ENCODE measurements around the gene SEMA3E.
"Not testable (repeated sequence)": the region's sequence is repeated elsewhere in the genome, so short reads cannot be mapped to it uniquely, and the experiment has no call there.

Gene SEMA3E

GRCh38 chr7:83466956-83467355 lies 182.0 kb downstream of the SEMA3E start:
- Histone ChIP-seq H3K79me2 (ENCODE audit: insufficient read depth, low read depth) (no peaks in the 10 kb centered on the region), H3K27me3 (ENCODE audit: insufficient read depth, low read depth) (no peaks in the 10 kb centered on the region), H3K4me2 (no peak overlapping the region; the same call in 1 of the 2 replicates), H3K36me3 (ENCODE audit: insufficient read depth) (no peaks in the 10 kb centered on the region), H3K9ac (no peak overlapping the region), H4K20me1 (ENCODE audit: insufficient read depth) (0 out of 2 replicates have a peak, but pooled peaks cover 3% of the 10 kb centered on the region), H3K4me3 (IDR thresholded peaks at IDR 0.05; ENCODE audit: insufficient read depth, low read depth, low read length) (no peak overlapping the region), H3K27ac (no peak overlapping the region), H2AFZ (ENCODE audit: low read depth) (no peak overlapping the region), H3K4me1 (ENCODE audit: low read depth, poor library complexity, severe bottlenecking) (no peaks in the 10 kb centered on the region)
- TF ChIP-seq, protein P1, sequence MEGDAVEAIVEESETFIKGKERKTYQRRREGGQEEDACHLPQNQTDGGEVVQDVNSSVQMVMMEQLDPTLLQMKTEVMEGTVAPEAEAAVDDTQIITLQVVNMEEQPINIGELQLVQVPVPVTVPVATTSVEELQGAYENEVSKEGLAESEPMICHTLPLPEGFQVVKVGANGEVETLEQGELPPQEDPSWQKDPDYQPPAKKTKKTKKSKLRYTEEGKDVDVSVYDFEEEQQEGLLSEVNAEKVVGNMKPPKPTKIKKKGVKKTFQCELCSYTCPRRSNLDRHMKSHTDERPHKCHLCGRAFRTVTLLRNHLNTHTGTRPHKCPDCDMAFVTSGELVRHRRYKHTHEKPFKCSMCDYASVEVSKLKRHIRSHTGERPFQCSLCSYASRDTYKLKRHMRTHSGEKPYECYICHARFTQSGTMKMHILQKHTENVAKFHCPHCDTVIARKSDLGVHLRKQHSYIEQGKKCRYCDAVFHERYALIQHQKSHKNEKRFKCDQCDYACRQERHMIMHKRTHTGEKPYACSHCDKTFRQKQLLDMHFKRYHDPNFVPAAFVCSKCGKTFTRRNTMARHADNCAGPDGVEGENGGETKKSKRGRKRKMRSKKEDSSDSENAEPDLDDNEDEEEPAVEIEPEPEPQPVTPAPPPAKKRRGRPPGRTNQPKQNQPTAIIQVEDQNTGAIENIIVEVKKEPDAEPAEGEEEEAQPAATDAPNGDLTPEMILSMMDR (conservative IDR thresholded peaks at IDR 0.05; ENCODE audit: low read depth, low read length), result no peak

GRCh38 chr7:83466187-83466923 lies 182.6 kb downstream of the SEMA3E start:
- Histone ChIP-seq H3K36me3 (ENCODE audit: insufficient read depth) (no peaks in the 10 kb centered on the region), H3K27ac (no peak overlapping the region), H3K4me2 (no peak overlapping the region; the same call in 1 of the 2 replicates), H2AFZ (ENCODE audit: low read depth) (no peak overlapping the region), H3K79me2 (ENCODE audit: insufficient read depth, low read depth) (no peaks in the 10 kb centered on the region), H4K20me1 (ENCODE audit: insufficient read depth) (0 out of 2 replicates have a peak, but pooled peaks cover 3% of the 10 kb centered on the region), H3K4me1 (ENCODE audit: low read depth, poor library complexity, severe bottlenecking) (no peaks in the 10 kb centered on the region), H3K9ac (no peak overlapping the region), H3K27me3 (ENCODE audit: insufficient read depth, low read depth) (no peaks in the 10 kb centered on the region), H3K4me3 (IDR thresholded peaks at IDR 0.05; ENCODE audit: insufficient read depth, low read depth, low read length) (no peak overlapping the region)
- TF ChIP-seq, protein P1 (conservative IDR thresholded peaks at IDR 0.05; ENCODE audit: low read depth, low read length), result no peak

DNA sequence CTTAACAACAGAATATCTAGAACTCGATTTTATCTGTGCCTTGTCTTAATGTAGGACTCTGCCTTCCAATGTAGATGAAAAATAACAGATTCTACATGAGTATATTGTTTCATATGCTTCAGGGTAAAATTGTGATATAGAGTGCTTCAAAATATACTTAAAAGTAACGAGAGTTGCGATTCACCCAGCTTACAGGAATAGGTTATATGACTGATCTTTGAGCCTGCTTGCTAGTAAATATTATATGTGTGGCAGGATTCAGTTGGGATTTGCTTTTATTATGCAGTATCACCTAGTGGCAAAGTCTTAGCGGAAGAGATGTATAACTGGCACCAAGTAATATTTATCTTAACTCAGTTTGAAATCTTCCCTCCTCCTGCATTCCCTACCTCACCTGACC lies 183.3 kb downstream of the SEMA3E start:
- no peaks in the 10 kb centered on the region for H3K36me3 ChIP-seq (ENCODE audit: insufficient read depth)
- H3K4me2 ChIP-seq, result no peak overlapping the region
- no peaks in the 10 kb centered on the region for H3K4me1 ChIP-seq (ENCODE audit: low read depth, poor library complexity, severe bottlenecking)
- H4K20me1 ChIP-seq (ENCODE audit: insufficient read depth), result 0 out of 2 replicates have a peak, but pooled peaks cover 3% of the 10 kb centered on the region
- H3K27ac ChIP-seq, result no peak overlapping the region
- H3K4me3 ChIP-seq (IDR thresholded peaks at IDR 0.05; ENCODE audit: insufficient read depth, low read depth, low read length), result no peak overlapping the region
- no peaks in the 10 kb centered on the region for H3K27me3 ChIP-seq (ENCODE audit: insufficient read depth, low read depth)
- H3K79me2 ChIP-seq (ENCODE audit: insufficient read depth, low read depth), result no peaks in the 10 kb centered on the region
- no peak overlapping the region for H2AFZ ChIP-seq (ENCODE audit: low read depth)
- H3K9ac ChIP-seq, result no peak overlapping the region
- TF ChIP-seq, protein P1 (conservative IDR thresholded peaks at IDR 0.05; ENCODE audit: low read depth, low read length), result no peak

- not testable (repeated sequence) for H3K4me2 ChIP-seq; H3K4me1 ChIP-seq (ENCODE audit: low read depth, poor library complexity, severe bottlenecking); H3K79me2 ChIP-seq (ENCODE audit: insufficient read depth, low read depth); H3K9ac ChIP-seq; H2AFZ ChIP-seq (ENCODE audit: low read depth); H3K27me3 ChIP-seq (ENCODE audit: insufficient read depth, low read depth); H4K20me1 ChIP-seq (ENCODE audit: insufficient read depth); H3K4me3 ChIP-seq (IDR thresholded peaks at IDR 0.05; ENCODE audit: insufficient read depth, low read depth, low read length); H3K36me3 ChIP-seq (ENCODE audit: insufficient read depth); H3K27ac ChIP-seq
Measured at GRCh38 chr7:83461820-83462219, 187.1 kb downstream of the SEMA3E start.

GRCh38 chr7:83459930-83460653 lies 188.8 kb downstream of the SEMA3E start:
- not testable (repeated sequence) for H3K4me2 ChIP-seq; H4K20me1 ChIP-seq (ENCODE audit: insufficient read depth); H3K9ac ChIP-seq; H3K27ac ChIP-seq; H3K79me2 ChIP-seq (ENCODE audit: insufficient read depth, low read depth); H3K4me1 ChIP-seq (ENCODE audit: low read depth, poor library complexity, severe bottlenecking); H3K36me3 ChIP-seq (ENCODE audit: insufficient read depth); H3K4me3 ChIP-seq (IDR thresholded peaks at IDR 0.05; ENCODE audit: insufficient read depth, low read depth, low read length); H3K27me3 ChIP-seq (ENCODE audit: insufficient read depth, low read depth); H2AFZ ChIP-seq (ENCODE audit: low read depth)

- H2AFZ ChIP-seq (ENCODE audit: low read depth); H3K9ac ChIP-seq; H3K4me2 ChIP-seq; H3K36me3 ChIP-seq (ENCODE audit: insufficient read depth); H3K4me3 ChIP-seq (IDR thresholded peaks at IDR 0.05; ENCODE audit: insufficient read depth, low read depth, low read length); H3K27me3 ChIP-seq (ENCODE audit: insufficient read depth, low read depth); H3K27ac ChIP-seq; H3K4me1 ChIP-seq (ENCODE audit: low read depth, poor library complexity, severe bottlenecking); H3K79me2 ChIP-seq (ENCODE audit: insufficient read depth, low read depth); H4K20me1 ChIP-seq (ENCODE audit: insufficient read depth): not testable (repeated sequence)
Measured at GRCh38 chr7:83459101-83459929, 189.6 kb downstream of the SEMA3E start.

Measured in KMS-11 (cell line).